IMR-90 (cell line): Measurements from ENCODE around the gene ACACB. TPM values are rescaled to one million over a fixed set of nuclear protein-coding genes. Genes with fewer than 3 reads are reported as not detected.
A peak's percentile ranks its signal among the peaks of the same experiment; 100 is the strongest.

Source experiments
- ATAC-seq: fragments of 200-7000 bp; cut with Tn5 transposase; 2 replicates; pipeline ENCODE4 v1.9.1; 2020; ENCODE audit warnings: low read depth, mild to moderate bottlenecking, moderate library complexity
- BruUV-seq: library from RNA; stranded (reverse); fragments of 400-500 nt; replicated peaks from 2 replicates; lab custom pipeline; 2021; lab: Mats Ljungman, UMichigan
- CTCF ChIA-PET: fragments of 300-600 bp; formaldehyde crosslinking; extraction: SDS; loops from one replicate; lab custom pipeline; 2021; ENCODE audit warnings: antibody characterized with exemption; lab: Yijun Ruan, JAX
- POLR2A ChIA-PET: fragments of 300-600 bp; sonication (Branson Sonifier 250); formaldehyde crosslinking; loops from one replicate; lab custom pipeline; 2022; ENCODE audit warnings: antibody characterized with exemption; ENCODE audit not compliant: unreplicated experiment; lab: Charles Lee
- DNase-seq: peaks from one replicate; pipeline ENCODE4 v3.0.0; 2013
- H2AFZ ChIP-seq: replicated peaks from 2 replicates; pipeline ENCODE3; 2013; ENCODE audit warnings: low read length, mild to moderate bottlenecking; ENCODE audit not compliant: poor library complexity
- H2AK5ac ChIP-seq: 2 replicates; pipeline ENCODE4 v1.6.1; 2013; ENCODE audit warnings: low read depth, low read length, inconsistent platforms
- H2AK9ac ChIP-seq: replicated peaks from 2 replicates; pipeline ENCODE3; 2013; ENCODE audit warnings: mild to moderate bottlenecking, low read depth, low read length, moderate library complexity; ENCODE audit not compliant: poor library complexity
- H2BK120ac ChIP-seq: 2 replicates; pipeline ENCODE4 v1.6.1; 2013; ENCODE audit warnings: low read depth, low read length, inconsistent platforms
- H2BK15ac ChIP-seq: 3 replicates; pipeline ENCODE4 v1.6.1; 2013; ENCODE audit warnings: low read depth, low read length, inconsistent platforms
- H2BK20ac ChIP-seq: 2 replicates; pipeline ENCODE4 v1.6.1; 2013; ENCODE audit warnings: low read depth, mild to moderate bottlenecking, inconsistent platforms, low read length, moderate library complexity
- H2BK5ac ChIP-seq: 2 replicates; pipeline ENCODE4 v1.6.1; 2013; ENCODE audit warnings: mild to moderate bottlenecking, low read depth, low read length, inconsistent platforms; ENCODE audit not compliant: poor library complexity, severe bottlenecking
- H3K14ac ChIP-seq: replicated peaks from 2 replicates; pipeline ENCODE4 v1.6.1; 2013; ENCODE audit warnings: low read depth, low read length, inconsistent platforms
- H3K18ac ChIP-seq: 2 replicates; pipeline ENCODE4 v1.6.1; 2013; ENCODE audit warnings: low read depth, low read length, control low read depth
- H3K23ac ChIP-seq: 2 replicates; pipeline ENCODE4 v1.6.1; 2013; ENCODE audit warnings: low read depth, low read length, inconsistent platforms
- H3K27ac ChIP-seq: 2 replicates; pipeline ENCODE4 v1.5.1; 2013; ENCODE audit warnings: mild to moderate bottlenecking, control low read depth, low read length; ENCODE audit not compliant: insufficient read depth
- H3K27me3 ChIP-seq: 2 replicates; pipeline ENCODE4 v1.6.1; 2013; ENCODE audit warnings: low read length; ENCODE audit not compliant: control insufficient read depth, insufficient read depth
- H3K36me3 ChIP-seq: 2 replicates; pipeline ENCODE4 v1.6.1; 2013; ENCODE audit warnings: low read length, mixed read lengths; ENCODE audit not compliant: control insufficient read depth, insufficient read depth
- H3K4ac ChIP-seq: 2 replicates; pipeline ENCODE4 v1.6.1; 2013; ENCODE audit warnings: low read depth, low read length, inconsistent platforms
- H3K4me1 ChIP-seq: 2 replicates; pipeline ENCODE4 v1.6.1; 2013; ENCODE audit warnings: low read length, mixed read lengths; ENCODE audit not compliant: control insufficient read depth, insufficient read depth
- H3K4me2 ChIP-seq: 2 replicates; pipeline ENCODE4 v1.6.1; 2013; ENCODE audit warnings: low read depth, mild to moderate bottlenecking, control low read depth, low read length, moderate library complexity
- H3K4me3 ChIP-seq: 2 replicates; pipeline ENCODE4 v1.5.1; 2013; ENCODE audit warnings: low read depth, mild to moderate bottlenecking, control low read depth, low read length, moderate library complexity; ENCODE audit not compliant: insufficient read depth
- H3K56ac ChIP-seq: 2 replicates; pipeline ENCODE4 v1.6.1; 2013; ENCODE audit warnings: low read length, inconsistent platforms; ENCODE audit not compliant: insufficient read depth; ENCODE audit errors: extremely low read depth
- H3K79me1 ChIP-seq, 2 experiments: 2 replicates each; pipeline ENCODE4 v1.6.1; 2013; ENCODE audit warnings: low read length in 2 of 2, inconsistent platforms in 1 of 2, low read depth in 1 of 2
- H3K9ac ChIP-seq: 2 replicates; pipeline ENCODE4 v1.6.1; 2013; ENCODE audit warnings: low read depth, low read length, control low read depth
- H3K9me1 ChIP-seq: 2 replicates; pipeline ENCODE4 v1.6.1; 2013; ENCODE audit warnings: low read length, inconsistent platforms; ENCODE audit not compliant: insufficient read depth
- H3K9me3 ChIP-seq: 2 replicates; pipeline ENCODE4 v1.6.1; 2013; ENCODE audit warnings: low read length; ENCODE audit not compliant: control insufficient read depth, insufficient read depth
- H4K20me1 ChIP-seq: 2 replicates; pipeline ENCODE4 v1.6.1; 2013; ENCODE audit warnings: low read length, inconsistent platforms; ENCODE audit not compliant: insufficient read depth
- H4K5ac ChIP-seq: 2 replicates; pipeline ENCODE4 v1.6.1; 2013; ENCODE audit warnings: mild to moderate bottlenecking, low read depth, low read length, control low read depth
- H4K8ac ChIP-seq, 2 experiments: 2 replicates each; pipeline ENCODE4 v1.6.1; 2013; ENCODE audit warnings: low read depth in 2 of 2, low read length in 2 of 2, control low read depth in 1 of 2, inconsistent platforms in 1 of 2
- H4K91ac ChIP-seq: 2 replicates; pipeline ENCODE4 v1.6.1; 2013; ENCODE audit warnings: low read depth, low read length, inconsistent platforms; ENCODE audit not compliant: insufficient read depth
- BHLHE40 ChIP-seq: fragments of 150-350 bp; IDR thresholded peaks from 2 replicates; pipeline ENCODE4 v1.6.1; 2016; ENCODE audit warnings: mild to moderate bottlenecking, low read depth, low read length
- NFE2L2 ChIP-seq: fragments of 150-350 bp; IDR thresholded peaks from 2 replicates; pipeline ENCODE4 v1.6.1; 2016; ENCODE audit warnings: low read depth, mild to moderate bottlenecking, low read length
- RAD21 ChIP-seq: IDR thresholded peaks from 2 replicates; pipeline ENCODE4 v1.6.1; 2012; ENCODE audit warnings: low read length, improper control_type of control experiment
- SMC3 ChIP-seq: fragments of 150-350 bp; IDR thresholded peaks from 2 replicates; pipeline ENCODE4 v1.6.1; 2016; ENCODE audit warnings: low read depth, mild to moderate bottlenecking, antibody characterized with exemption, low read length, moderate library complexity
- WGBS, 2 experiments: methylation state at CpG; one replicate each; pipeline versions ENCODE4 v1.1.5 to v1.1.7; 2013; ENCODE audit warnings: missing lambda C conversion rate in 2 of 2; ENCODE audit not compliant: insufficient read length in 1 of 2; ENCODE audit errors: extremely low coverage in 2 of 2; 5-methylcytosine and 5-hydroxymethylcytosine counted together
- dilution Hi-C: fragments of 300-500 bp; cut with HindIII; formaldehyde crosslinking; loops from one replicate; pipeline ENCODE4 v1.14.3; 2018; ENCODE audit warnings: low sequenced_read_pairs; ENCODE audit not compliant: unreplicated experiment
- in situ Hi-C: fragments of 300-500 bp; cut with MboI; formaldehyde crosslinking; loops from 3 replicates; pipeline ENCODE4 v1.14.3; 2019; ENCODE audit warnings: low sequenced_read_pairs, inconsistent platforms, mixed read lengths
- intact Hi-C: fragments of 100-400 bp; cut with micrococcal nuclease; formaldehyde crosslinking; loops from 2 replicates; pipeline ENCODE4 v1.10.0; 2022
- polyA plus RNA-seq, 3 experiments: library from polyadenylated mRNA; depleted of rRNA; stranded (reverse); fragments of >200 nt; gene quantifications; 2 replicates each; pipeline ENCODE4 v1.2.3, GENCODE V29; 2012; ENCODE audit warnings: low replicate concordance in 1 of 3
- total RNA-seq: library from RNA; depleted of rRNA; stranded (reverse); fragments of >200 nt; gene quantifications from 2 replicates; pipeline ENCODE4 v1.2.3, GENCODE V29; 2012

ACACB gene
- total and polyA plus RNA-seq, 2 of the 4 experiments (the other 2 are of a cell fraction): 2.0 to 2.1 TPM

GRCh38 chr12:109092497-109093021 is 23.8 kb upstream of the ACACB start:
- in situ Hi-C loops (loop anchor here (5.0 to 25.0 kb wide), 3 partner anchors 288 to 530 kb away; partner anchors contain the start of genes ISCU, SART3 and SELPLG), dilution Hi-C loops (no loop called here), intact Hi-C loops (loop anchor here (1.0 to 10.0 kb wide), 8 partner anchors 138 to 529 kb away; partner anchors contain the start of genes CORO1C and SSH1)
- Histone ChIP-seq H3K56ac (no peak overlapping the region), H2BK5ac (no peak overlapping the region), H4K20me1 (no peaks in the 10 kb centered on the region), H3K4me2 (peak overlapping the region; percentile 84), H4K91ac (peak overlapping the region; percentile 74), H3K79me1 (peaks cover 10 to 19% of the 10 kb centered on the region in 2 experiments), H3K27ac (no peak overlapping the region), H3K9ac (peak overlapping the region; percentile 71), H2BK15ac (no peak overlapping the region), H2BK20ac (no peak overlapping the region), H4K8ac (peak overlapping the region; percentile 86 to 98), H3K9me1 (0 out of 2 replicates have a peak, but pooled peaks cover 5% of the 10 kb centered on the region), H3K14ac (peak overlapping the region; percentile 69; the same call in 1 of the 2 replicates), H3K4ac (peak overlapping the region; percentile 84; the same call in 1 of the 2 replicates), H3K23ac (0 out of 2 replicates have a peak overlapping the region, but pooled peaks have one; percentile 78), H2BK120ac (no peak overlapping the region), H3K4me3 (peak overlapping the region; percentile 57), H3K18ac (no peak overlapping the region), H3K9me3 (no peaks in the 10 kb centered on the region), H2AK9ac (peak overlapping the region; percentile 93), H4K5ac (peak overlapping the region; percentile 82), H2AFZ (peak overlapping the region; percentile 95), H3K36me3 (peaks cover 7% of the 10 kb centered on the region), H3K27me3 (no peaks in the 10 kb centered on the region), H3K4me1 (peaks cover 7% of the 10 kb centered on the region), H2AK5ac (peak overlapping the region; percentile 53)
- BruUV-seq: no TSS peak
- no peak for TF ChIP-seq BHLHE40
- TF ChIP-seq SMC3: no peak
- no peak for TF ChIP-seq RAD21
- TF ChIP-seq NFE2L2: no peak
- ChIA-PET CTCF (interaction anchor here (0.6 to 0.8 kb wide), 3 partner anchors 15 to 426 kb away, joined by 3 read pairs; no protein-coding TSS in a partner anchor), POLR2A (no interaction called here)
- DNase-seq (no peak), ATAC-seq (no peak)
- WGBS, 2 experiments: 75% methylated on average over 2 of the region's 6 CpGs; no CpG with 5 or more reads in 1 of the 2 experiments
